Measurements from ENCODE around the gene ATAT1.

- peak in 1 of 4 experiments; percentile 35 for TF ChIP-seq CTCF (IDR thresholded peaks at IDR 0.05)
- no peak for TF ChIP-seq POLR2A (IDR thresholded peaks at IDR 0.05)
- no peak for TF ChIP-seq EP300 (IDR thresholded peaks at IDR 0.05)
These were observed 58.7 kb downstream of the ATAT1 start for GRCh38 chr6:30685157-30686008.
